Endothelial cell of umbilical vein (primary cell): ENCODE results near the gene PRRG2. TPM values are rescaled to one million over a fixed set of nuclear protein-coding genes. Genes with fewer than 3 reads are reported as not detected.

Source experiments
- BruUV-seq: library from RNA; stranded (reverse); fragments of 400-500 nt; replicated peaks from 2 replicates; lab custom pipeline; 2021; lab: Mats Ljungman, UMichigan
- CTCF ChIA-PET: fragments of 300-600, 350-600 bp; sonication (Branson Sonifier 250); formaldehyde crosslinking; loops from one replicate; lab custom pipeline; 2021; ENCODE audit warnings: antibody characterized with exemption, inconsistent platforms; lab: Charles Lee
- POLR2A ChIA-PET: fragments of 300-600, 350-600 bp; sonication (Branson Sonifier 250); formaldehyde crosslinking; loops from one replicate; lab custom pipeline; 2021; ENCODE audit warnings: antibody characterized with exemption, inconsistent platforms; lab: Charles Lee
- DNase-seq: peaks from one replicate; pipeline ENCODE4 v3.0.0-alpha.2; 2011; ENCODE audit warnings: low read depth, low spot score
- FAIRE-seq: peaks from 2 replicates; lab custom pipeline; 2011; peaks lifted over from hg19 to GRCh38; lab: Jason Lieb, UNC
- H2AFZ ChIP-seq: 2 replicates; pipeline ENCODE4 v1.6.0; 2012; ENCODE audit warnings: low read depth, low read length, control low read depth, inconsistent platforms
- H3K27ac ChIP-seq: 2 replicates; pipeline ENCODE4 v1.5.1; 2011; ENCODE audit warnings: low read depth, mild to moderate bottlenecking, control low read depth, low read length, moderate library complexity; ENCODE audit not compliant: insufficient read depth
- H3K27me3 ChIP-seq, 2 experiments: 2 replicates each; pipeline versions ENCODE4 v1.6.0 to v1.6.1; 2011; ENCODE audit warnings: low read length in 2 of 2, mixed read lengths in 1 of 2; ENCODE audit not compliant: control insufficient read depth in 2 of 2, insufficient read depth in 2 of 2
- H3K36me3 ChIP-seq, 2 experiments: 2 replicates in 1 of 2; 3 replicates in 1 of 2; pipeline ENCODE4 v1.5.1; 2011; ENCODE audit warnings: low read length in 2 of 2, mild to moderate bottlenecking in 1 of 2, moderate library complexity in 1 of 2; ENCODE audit not compliant: control insufficient read depth in 2 of 2, insufficient read depth in 2 of 2; ENCODE audit errors: extremely low read depth in 1 of 2
- H3K4me1 ChIP-seq: 3 replicates; pipeline ENCODE4 v1.5.1; 2011; ENCODE audit warnings: mild to moderate bottlenecking, low read length; ENCODE audit not compliant: control insufficient read depth, insufficient read depth; ENCODE audit errors: extremely low read depth
- H3K4me2 ChIP-seq: 2 replicates; pipeline ENCODE4 v1.6.1; 2011; ENCODE audit warnings: low read length, control low read depth, mixed read lengths; ENCODE audit not compliant: insufficient read depth
- H3K4me3 ChIP-seq, 3 experiments: fragments of 200-600 bp in 1 of 3; sonication (generic), shearing (Covaris generic) in 1 of 3; replicated peaks in 1 of 3; 2 replicates each; pipeline ENCODE4 v1.5.1; 2011 to 2016; ENCODE audit warnings: control low read depth in 3 of 3, low read length in 3 of 3, mild to moderate bottlenecking in 2 of 3, inconsistent platforms in 1 of 3, low read depth in 1 of 3, moderate library complexity in 1 of 3; ENCODE audit not compliant: insufficient read depth in 1 of 3
- H3K79me2 ChIP-seq: 2 replicates; pipeline ENCODE4 v1.6.0; 2012; ENCODE audit warnings: low read length, inconsistent platforms; ENCODE audit not compliant: control insufficient read depth, insufficient read depth
- H3K9ac ChIP-seq: replicated peaks from 2 replicates; pipeline ENCODE3; 2011; ENCODE audit warnings: low read length, control low read depth; ENCODE audit not compliant: insufficient read depth; ENCODE audit errors: extremely low read depth
- H3K9me1 ChIP-seq: replicated peaks from 3 replicates; pipeline ENCODE4 v1.6.0; 2011; ENCODE audit warnings: mild to moderate bottlenecking, low read length; ENCODE audit not compliant: control insufficient read depth, insufficient read depth; ENCODE audit errors: extremely low read depth
- H3K9me3 ChIP-seq: replicated peaks from 2 replicates; pipeline ENCODE4 v1.5.1; 2012; ENCODE audit warnings: low read length, inconsistent platforms; ENCODE audit not compliant: control insufficient read depth, insufficient read depth
- H4K20me1 ChIP-seq: replicated peaks from 2 replicates; pipeline ENCODE3; 2011; ENCODE audit warnings: mild to moderate bottlenecking, low read length; ENCODE audit not compliant: control insufficient read depth, insufficient read depth; ENCODE audit errors: extremely low read depth
- CTCF ChIP-seq, 2 donors: IDR thresholded peaks; 1 replicate in 1 of 2; 2 replicates in 1 of 2; pipeline ENCODE4 v1.5.1; 2011; ENCODE audit warnings: low read length in 2 of 2, mild to moderate bottlenecking in 2 of 2, moderate library complexity in 2 of 2, control low read depth in 1 of 2, inconsistent platforms in 1 of 2, low read depth in 1 of 2; ENCODE audit not compliant: insufficient read depth in 1 of 2; ENCODE audit errors: extremely low read depth in 1 of 2
- EZH2 ChIP-seq: IDR thresholded peaks from 2 replicates; pipeline ENCODE4 v1.6.1; 2012; ENCODE audit warnings: borderline replicate concordance, low read depth, mild to moderate bottlenecking, moderate library complexity, low read length, inconsistent platforms; ENCODE audit not compliant: severe bottlenecking
- FOS ChIP-seq: IDR thresholded peaks from 2 replicates; pipeline ENCODE4 v1.6.1; 2011; ENCODE audit warnings: mild to moderate bottlenecking, low read length, moderate library complexity, borderline replicate concordance; ENCODE audit not compliant: insufficient read depth
- GATA2 ChIP-seq: IDR thresholded peaks from 2 replicates; pipeline ENCODE4 v1.7.0; 2011; ENCODE audit warnings: low read depth, mild to moderate bottlenecking, moderate library complexity, mixed read lengths, low read length; ENCODE audit not compliant: insufficient read length, insufficient read depth
- JUN ChIP-seq: IDR thresholded peaks from 2 replicates; pipeline ENCODE4 v1.6.1; 2011; ENCODE audit warnings: borderline replicate concordance, low read depth; ENCODE audit not compliant: insufficient read length, insufficient read depth
- MAX ChIP-seq: IDR thresholded peaks from 2 replicates; pipeline ENCODE4 v1.6.1; 2011; ENCODE audit not compliant: insufficient read depth, insufficient read length
- MYC ChIP-seq: IDR thresholded peaks from one replicate; pipeline ENCODE4 v1.6.1; 2011; ENCODE audit warnings: mild to moderate bottlenecking, low read depth, low read length
- POLR2A ChIP-seq: IDR thresholded peaks from 2 replicates; pipeline ENCODE4 v1.6.1; 2012; ENCODE audit warnings: low read depth, mild to moderate bottlenecking, control low read depth, low read length
- POLR2AphosphoS5 ChIP-seq: IDR thresholded peaks from 2 replicates; pipeline ENCODE4 v1.6.1; 2012; ENCODE audit warnings: low read depth, mild to moderate bottlenecking, control low read depth, low read length, moderate library complexity; ENCODE audit not compliant: insufficient read depth
- dilution Hi-C: fragments of 300-500 bp; cut with MboI; formaldehyde crosslinking; loops from one replicate; pipeline ENCODE4 v1.15.0; 2019; ENCODE audit warnings: low sequenced_read_pairs; ENCODE audit not compliant: extremely low pct_ligation_motif_present
- intact Hi-C: fragments of 100-400 bp; cut with micrococcal nuclease; formaldehyde crosslinking; loops from one replicate; pipeline ENCODE4 v1.10.0; 2022
- polyA plus RNA-seq, 4 experiments: library from polyadenylated mRNA; depleted of rRNA in 3 of 4; stranded (reverse) in 3 of 4; unstranded in 1 of 4; fragments of >200 nt; gene quantifications; 2 replicates each; pipeline versions ENCODE4 v1.2.1 to v1.2.3, GENCODE V29; 2011 to 2012; ENCODE audit warnings: missing spikeins in 1 of 4
- total RNA-seq: library from RNA; stranded (reverse); gene quantifications from 2 replicates; pipeline ENCODE4 v1.2.3, GENCODE V29; 2021

The PRRG2 gene
- total and polyA plus RNA-seq, 2 donors (not counting 3 experiments of a cell fraction or from before 2014, with no cell fraction given): 2.6 to 2.9 TPM

- Histone ChIP-seq H3K4me3 (no peak overlapping the region), H3K9me1 (no peaks in the 10 kb centered on the region), H3K9me3 (no peaks in the 10 kb centered on the region), H3K27me3 (no peaks in the 10 kb centered on the region), H3K27ac (no peak overlapping the region), H2AFZ (no peak overlapping the region), H3K36me3 (peaks cover 8 to 24% of the 10 kb centered on the region in 2 experiments), H3K4me2 (no peak overlapping the region), H3K4me1 (peaks cover 16% of the 10 kb centered on the region), H3K9ac (no peak overlapping the region), H3K79me2 (peaks cover 48% of the 10 kb centered on the region), H4K20me1 (no peaks in the 10 kb centered on the region)
- CTCF ChIA-PET: no interaction called here
- intact Hi-C loops (loop anchor here (5.0 kb wide), 1 partner anchor 273 kb away; the partner anchor contains the start of gene PNKP), dilution Hi-C loops (no loop called here)
- FAIRE-seq (no peak), DNase-seq (no peak)
- TSS peak; percentile 14 for BruUV-seq
- TF ChIP-seq FOS (no peak), JUN (no peak), GATA2 (no peak), POLR2AphosphoS5 (no peak), MAX (no peak), MYC (no peak), EZH2 (no peak), CTCF (IDR thresholded peaks at IDR 0.05; ENCODE audit: extremely low read depth in 1 of 2, insufficient read depth in 1 of 2, low read depth in 1 of 2, low read length in 2 of 2) (no peak), POLR2A (no peak)
- POLR2A ChIA-PET: no interaction called here
These were observed 13.3 kb downstream of the PRRG2 start for GRCh38 chr19:49594157-49594992.
